Activated naive CD4-positive, alpha-beta T cell (primary cell): ENCODE measurements around the gene PSD2.
A peak's percentile ranks its signal among the peaks of the same experiment; 100 is the strongest.

ENCODE experiments used
- DNase-seq, 4 experiments: peaks; one replicate each; lab custom pipeline; 2025; lab: John Stamatoyannopoulos, UW

PSD2 gene

DNA sequence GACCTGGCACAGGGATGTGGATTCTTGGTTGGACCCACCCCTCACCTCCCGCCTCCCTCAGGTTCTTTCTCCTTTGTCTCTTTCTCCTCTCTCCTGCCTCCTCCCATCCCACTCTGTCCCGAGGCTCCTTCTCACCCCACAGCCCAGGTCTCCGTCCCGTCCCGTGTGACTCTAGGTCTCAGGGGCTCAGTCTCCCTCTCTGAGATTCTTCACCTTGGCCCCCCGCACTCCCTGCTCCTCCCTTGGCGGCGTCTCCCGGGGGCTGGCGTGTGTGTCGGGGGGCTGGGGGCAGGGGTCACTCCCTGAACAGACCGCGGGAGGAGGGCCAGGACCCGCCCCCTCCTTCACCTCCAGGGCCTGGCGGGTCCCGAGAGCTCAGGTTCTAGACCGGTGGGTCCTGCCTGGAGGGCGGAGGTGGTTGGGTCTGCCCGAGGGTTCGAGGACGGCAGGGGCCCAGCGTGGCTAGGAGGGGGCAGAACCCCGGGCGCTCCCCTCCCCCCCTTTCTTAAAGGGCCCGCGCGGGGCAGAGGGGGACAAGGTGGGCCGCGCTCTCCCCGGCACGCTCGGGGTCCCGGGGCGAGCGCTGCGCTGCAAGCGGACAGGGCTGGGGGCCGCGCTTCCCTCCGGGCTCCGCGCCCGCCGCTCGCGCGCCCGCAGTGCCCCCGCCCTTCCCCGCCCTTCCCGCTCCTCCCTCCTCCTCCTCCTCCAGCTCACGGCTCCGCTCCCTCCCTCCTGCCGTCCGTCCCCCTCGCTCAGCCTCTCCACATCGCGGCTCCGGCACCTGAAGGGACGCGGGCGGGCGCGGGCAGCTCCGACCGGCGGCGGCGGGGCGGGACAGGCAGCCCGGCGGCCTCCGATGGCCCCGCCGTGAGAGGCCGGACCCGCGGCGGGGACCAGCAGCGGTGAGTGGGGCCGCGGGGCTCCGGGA, at the start of gene PSD2:
Gene PSD2, plus strand, starts transcription at position 735 of the 928 bp plus-strand sequence. CDS start 13,633 bp downstream, outside the sequence.
- peak in 1 of 4 experiments; percentile 8 for DNase-seq

DNA sequence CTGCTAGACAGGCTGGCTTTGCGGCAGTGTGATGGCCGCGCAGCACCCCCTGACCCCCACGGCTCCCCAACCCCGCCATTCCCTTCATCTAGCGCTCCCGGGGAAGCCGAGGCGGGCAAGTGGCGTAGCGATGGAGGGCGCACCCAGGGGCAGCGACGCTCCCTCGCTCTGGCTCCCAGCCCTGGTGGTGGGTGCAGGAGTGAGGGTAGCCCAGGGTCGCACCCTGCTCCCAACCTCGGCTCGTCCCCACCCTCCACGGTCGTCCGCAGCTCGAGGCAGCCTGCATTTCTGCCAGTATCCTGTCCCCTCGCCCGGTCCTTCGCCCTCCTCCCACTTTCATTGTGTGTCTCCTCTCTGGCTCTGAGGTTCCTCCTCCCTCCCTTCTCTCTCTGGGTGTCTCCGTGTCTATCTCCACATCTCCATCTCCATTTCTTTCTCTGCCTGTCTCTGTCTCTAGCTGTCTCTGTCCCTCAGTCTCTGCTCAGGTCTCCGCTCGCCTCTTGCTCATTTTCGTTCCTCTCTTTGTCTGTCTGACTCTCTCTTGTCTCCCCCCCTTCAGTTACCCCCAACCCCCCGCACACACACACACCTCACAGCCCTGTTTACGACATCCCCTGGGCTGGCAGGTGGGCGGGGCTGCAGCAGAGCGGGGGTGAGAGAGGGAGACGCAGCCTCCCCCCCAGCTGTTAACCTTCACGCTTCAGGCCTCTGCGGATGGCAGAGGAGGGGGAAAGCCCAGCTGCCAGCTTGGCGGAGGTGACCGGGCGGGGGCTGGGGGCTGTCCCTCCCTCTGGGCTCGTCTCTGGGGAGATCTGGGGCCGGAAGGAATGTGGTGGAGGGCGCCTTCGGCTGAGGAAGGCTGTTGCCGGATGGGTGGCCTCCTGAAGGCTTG, 48.7 kb upstream of the PSD2 start:
- DNase-seq = peak; percentile 26 to 44 (median 32)

DNA sequence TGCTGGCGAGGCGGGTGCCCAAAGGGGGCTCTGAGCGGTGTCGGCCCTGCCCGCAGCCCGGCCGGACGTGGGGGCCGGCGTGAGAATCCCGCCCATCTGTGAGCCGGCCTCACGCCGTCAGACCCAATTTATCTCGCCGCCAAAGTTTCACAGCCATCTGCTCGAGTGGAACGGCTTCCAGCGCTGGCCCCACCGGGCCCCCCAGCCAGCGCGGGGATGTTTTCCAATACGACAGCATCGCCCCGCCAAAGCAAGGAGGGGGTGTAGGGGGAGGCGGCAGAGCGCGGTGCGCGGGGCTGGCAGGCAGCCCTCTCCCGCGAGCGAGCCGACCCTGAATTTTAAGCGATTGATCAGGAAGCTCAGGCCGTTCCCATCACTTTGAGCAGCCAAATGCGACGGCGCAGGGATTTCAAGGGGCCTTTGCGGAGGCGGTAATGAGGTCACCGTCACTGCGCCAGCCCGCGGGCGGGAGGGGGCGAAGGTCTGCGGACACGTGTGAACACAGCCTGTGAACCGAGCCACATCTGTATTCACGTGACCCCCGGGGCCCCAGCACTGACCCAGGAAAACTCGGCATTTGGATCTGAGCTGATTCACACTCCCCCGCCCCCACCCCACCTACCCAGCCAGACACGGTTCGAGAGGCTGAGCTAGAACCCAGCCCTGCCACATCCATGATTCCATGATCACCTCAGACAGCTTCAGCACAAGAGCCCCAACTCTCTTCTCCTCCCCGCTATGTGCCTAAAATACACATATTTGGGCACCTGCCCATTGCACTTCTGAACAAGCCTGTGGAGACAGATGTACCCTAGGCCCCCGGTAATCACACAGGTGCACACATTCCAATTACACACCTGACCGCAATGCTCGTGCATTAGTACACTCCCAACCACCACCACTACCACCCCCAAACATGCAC, 47.8 kb upstream of the PSD2 start:
- peak in 2 of 4 experiments; percentile 7 to 33 for DNase-seq

DNA sequence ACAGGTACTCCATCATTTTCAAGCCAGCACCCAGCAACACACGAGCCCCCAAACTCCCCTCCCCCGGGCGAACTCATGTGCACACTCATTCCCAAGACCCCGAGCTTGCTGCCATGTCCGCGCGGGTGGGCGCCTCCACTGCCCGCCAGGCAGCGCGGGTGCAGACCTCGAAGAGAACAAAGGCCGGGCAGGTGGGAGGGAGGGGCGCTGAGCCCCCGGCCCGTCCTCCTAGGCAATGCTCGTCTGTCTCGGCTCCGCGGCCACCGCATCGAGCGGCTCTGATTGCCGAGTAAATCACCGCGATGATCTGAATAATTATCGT, 47.1 kb upstream of the PSD2 start:
- no peak for DNase-seq

DNA sequence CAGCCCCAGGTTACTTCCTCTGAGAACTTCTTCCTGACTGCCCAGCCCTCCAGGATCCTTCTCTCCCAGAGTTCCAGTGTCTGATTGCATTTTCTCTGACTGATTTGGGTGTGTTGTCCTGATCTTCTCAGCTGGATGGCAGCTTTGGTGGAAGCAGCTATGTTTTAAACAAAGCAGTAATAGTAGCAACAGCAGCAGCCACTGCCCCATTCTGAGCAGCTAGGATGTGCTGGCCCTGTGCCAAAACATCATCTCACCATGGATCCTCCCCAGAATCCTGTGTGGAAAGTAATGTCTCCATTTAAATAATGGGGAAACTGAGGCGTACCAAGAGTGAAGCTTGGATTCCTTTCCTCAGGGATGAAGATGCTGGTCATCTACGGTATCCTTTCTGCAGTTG, 46.4 kb upstream of the PSD2 start:
- no peak for DNase-seq

DNA sequence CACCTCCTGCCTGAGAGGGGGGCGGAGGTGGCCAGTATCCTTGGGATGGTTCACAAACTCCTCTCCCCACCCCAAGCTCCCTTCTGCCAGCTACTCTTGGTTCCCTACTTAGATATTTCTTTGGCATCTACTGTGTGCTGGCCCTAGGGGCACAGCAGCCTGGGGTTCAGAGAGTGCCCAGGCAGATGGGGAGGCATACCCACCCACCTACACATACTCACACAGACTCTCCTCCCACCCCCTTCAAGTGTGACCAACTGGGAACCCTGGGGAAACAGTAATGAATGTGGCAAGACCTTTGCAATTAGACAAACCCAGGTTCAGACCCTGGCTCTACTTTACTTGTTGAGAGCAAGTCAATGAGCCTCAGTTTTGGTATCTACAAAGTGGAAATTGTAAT, 44.4 kb upstream of the PSD2 start:
- DNase-seq = no peak

DNA sequence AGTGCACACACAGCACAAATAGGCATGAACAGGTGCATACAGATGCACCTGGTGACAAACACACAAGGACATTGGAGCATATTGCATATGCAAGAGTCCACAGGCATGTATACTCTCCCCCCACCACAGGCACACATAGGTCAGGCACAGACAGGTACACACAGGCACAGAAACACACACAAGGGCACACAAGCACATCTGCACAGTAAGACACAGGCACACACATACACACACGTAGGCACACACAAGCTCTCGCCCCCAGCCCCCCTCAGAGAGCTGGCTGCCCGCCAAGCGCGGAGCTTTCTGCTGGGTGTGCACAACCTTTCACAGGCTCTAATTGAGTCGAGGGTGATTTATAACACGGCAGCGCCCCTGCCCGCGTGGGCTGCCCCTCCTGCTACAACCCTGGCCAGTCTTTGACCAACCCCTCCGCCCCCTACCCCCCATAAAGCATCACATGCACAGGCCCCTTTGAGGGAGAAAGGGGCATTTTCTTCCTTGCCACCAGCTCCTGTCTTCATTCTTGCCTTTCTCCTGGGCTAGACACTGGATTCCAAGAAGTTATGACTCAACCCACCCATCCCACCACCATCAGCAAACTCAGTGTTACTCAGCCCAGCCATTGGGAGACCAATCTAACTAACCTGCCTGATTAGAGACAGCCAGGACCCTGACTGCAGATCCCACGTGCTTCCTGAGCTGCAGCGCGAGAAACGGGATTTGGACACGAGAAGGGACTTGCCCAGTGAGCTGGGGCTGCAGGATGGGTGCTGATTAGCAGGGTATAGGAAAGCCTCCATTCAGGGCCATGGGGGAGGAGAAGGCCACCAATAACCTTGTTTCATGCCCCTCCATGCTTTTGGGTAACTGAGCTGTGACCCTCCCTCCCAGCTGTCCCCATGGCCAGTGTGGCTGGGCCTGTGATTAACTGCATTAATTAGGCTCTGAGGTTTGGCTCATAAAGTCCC, 42.8 kb upstream of the PSD2 start:
- no peak for DNase-seq

DNA sequence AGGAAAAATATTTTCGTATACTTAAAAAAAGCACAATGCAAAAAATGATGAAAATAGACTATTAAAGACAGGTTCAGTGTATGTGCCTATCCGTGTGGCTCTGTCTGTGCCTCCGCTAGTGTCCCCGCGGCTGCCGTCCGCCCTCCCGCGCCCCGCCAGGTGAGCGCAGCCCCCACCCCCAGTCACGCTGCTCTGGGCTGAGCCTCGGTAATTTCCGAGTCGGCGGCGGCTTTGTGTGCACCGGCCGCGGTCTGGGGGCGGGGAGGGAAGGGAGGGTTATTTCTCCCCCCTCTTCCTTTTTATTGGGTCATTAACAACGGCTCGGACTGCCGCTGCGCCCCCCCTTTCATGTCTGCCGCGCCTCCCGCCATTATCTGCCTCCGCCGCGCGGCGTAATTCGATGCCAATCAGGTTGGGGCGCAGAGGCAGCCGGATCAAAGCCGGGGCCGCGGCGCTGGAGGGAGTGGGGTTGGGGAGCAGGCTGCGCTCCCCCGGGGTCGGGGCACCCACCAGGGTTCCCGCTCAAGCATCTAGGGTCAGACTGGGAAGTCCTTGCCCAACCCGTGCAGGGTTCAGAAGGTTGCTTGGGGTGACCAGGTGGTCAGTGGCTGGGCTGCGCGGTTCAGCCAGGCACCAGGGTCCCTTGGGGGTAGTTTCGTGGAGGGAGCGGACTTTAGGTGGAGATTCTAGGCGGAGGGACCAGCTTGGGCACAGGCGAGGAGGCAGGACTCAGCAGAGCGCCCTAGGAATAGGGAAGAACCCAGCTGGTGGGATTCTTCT, 39.5 kb upstream of the PSD2 start:
- no peak for DNase-seq

DNA sequence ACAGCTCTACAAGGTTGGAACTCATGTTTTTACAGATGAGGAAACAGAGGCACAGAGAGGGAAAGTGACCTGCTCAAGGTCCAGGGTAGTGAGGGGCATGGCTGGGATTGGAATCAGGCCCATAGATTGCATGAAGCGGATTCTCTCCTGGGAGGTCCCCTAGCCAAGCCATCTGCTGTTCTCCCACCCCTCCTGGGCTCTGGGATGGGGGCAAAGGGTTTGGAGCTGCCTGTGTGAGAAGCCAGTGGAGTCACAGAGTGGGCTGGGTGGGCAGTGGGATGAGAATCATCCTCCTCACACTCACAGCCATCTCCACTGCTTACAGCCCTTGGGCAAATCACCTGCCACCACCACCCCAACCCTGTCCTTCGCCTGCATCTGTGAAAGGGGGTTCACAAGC, 38.6 kb upstream of the PSD2 start:
- DNase-seq = no peak

DNA sequence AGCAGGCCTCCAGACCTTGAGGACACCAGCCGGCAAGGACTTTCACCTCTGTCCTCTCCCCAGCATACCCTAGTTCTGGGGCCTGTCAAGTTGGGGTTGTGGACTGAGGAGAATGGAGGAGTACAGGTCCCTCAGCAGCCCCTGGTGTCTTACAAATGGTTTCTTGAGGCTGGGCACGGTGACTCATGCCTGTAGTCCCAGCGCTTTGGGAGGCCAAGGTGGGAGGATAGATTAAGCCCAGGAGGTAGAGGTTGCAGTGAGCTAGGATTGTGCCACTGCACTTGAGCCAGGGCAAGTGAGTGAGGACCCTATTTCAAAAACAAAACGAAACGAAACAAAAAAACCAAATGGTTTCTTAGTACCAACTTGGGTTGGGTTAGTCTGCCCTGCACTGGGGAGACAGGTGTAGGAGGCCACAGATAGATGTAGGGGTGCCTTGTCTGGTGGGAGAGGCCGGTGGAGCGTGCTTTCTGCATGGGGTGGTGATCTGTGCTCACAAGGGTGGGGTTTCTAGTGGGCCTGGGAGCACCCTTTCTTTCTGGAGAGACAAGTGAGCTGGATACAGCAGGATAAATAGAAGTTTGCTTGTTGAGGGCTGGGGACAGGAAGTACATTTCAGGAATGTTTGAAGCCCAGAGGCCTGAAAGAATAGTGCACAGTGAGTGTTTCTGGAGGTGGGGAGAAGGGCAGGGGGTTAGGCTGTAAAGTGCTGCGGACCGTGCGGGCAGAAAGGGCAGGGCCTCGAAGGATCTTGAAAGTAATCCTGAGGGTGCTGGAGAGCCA, 37.7 kb upstream of the PSD2 start:
- DNase-seq = no peak

DNA sequence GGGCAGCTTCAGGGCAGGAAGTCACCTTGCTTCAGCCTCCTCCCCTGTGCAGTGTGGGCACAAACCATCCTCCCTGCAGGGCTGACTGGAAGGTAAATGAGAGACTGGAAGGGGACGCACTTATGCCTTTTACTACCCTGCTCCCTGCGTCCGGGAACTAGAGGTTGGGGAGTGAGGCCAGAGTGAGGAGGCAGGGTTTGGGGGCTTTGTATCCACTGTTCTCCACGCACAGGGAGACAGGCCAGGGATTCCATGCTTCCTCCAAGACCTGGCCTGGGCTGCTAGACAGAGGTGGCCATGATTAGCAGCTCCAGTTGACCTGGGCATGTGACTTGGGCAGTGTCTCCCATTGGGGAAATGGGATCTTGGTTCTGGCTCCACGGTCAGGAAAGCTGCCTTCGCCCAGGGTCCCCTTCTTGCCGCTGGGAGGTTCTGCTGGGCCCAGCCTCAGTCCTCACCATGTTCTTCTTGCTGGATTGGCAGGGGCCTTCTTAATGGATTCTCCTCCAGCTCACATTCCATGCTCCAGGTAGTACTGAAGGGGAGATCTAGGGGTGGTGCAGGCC, 37.0 kb upstream of the PSD2 start:
- no peak for DNase-seq

DNA sequence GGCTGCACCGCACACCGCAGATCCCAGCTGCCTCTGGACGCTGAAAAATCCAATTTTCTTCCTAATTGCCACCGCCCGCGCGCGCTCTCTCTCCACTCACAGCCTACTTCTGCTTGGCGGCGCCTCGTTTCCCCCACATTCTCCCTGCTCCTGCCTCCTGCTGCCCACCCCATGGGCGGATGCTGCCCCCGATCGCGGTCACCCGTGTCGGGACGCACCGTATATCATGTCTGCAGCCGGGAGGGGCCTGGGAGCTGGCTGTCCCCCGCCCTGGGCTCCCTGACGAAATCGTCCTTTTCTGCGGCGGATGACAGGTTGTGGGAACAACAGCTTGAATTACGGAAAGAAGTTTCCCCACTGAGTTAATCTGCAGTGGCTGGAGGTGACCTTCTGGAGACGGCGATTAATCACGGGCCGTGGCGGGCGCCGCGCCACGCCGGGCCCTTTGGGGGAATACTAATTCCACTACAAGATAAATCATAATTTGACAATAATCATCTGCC, 36.3 kb upstream of the PSD2 start:
- no peak for DNase-seq

DNA sequence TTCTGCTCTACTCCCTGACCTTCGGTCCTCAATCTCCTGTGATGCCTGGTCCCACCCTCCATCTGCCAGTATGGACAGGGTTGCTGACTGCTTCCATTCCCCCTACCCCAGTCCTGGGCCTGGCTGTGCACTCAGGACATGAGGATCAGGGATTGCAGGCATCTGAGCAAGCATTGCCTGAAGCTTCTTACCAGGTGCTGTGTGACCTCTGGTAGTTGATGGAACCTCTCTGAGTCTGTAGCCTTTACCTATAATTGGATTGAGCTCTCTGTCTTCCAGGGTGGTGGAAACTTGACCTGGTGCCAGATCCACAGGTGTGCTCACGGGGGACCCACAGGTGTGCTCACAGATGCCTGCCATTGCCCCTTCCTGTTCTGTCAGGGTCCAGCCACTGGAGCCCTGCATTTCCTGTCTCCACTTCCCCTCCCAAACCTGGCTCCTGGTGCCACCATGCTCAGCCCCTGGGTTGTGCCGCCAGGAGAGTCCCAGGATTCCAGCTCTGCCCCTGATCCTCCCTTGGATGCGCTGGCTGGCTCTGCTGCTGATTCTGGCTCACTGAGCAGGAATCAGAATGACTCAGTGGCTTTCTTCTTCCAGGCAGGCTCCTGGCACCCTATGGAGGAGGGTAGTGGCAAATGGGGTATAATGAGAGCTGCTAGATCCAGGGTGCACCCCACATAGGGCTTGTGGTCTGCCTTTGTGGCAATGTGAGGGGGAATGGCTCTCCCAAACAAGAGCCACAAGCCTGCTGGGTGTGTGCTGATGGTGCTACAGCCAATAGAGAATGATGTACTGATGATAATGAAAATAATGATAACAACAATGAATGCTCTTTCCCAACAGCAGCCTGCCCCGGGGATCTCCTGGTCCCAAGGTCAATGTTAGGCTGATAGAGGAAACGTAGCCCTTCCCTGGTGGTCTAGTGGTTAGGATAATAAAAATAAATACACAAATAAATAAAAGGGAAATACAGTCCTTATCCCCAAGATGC, 35.2 kb upstream of the PSD2 start:
- DNase-seq = no peak

DNA sequence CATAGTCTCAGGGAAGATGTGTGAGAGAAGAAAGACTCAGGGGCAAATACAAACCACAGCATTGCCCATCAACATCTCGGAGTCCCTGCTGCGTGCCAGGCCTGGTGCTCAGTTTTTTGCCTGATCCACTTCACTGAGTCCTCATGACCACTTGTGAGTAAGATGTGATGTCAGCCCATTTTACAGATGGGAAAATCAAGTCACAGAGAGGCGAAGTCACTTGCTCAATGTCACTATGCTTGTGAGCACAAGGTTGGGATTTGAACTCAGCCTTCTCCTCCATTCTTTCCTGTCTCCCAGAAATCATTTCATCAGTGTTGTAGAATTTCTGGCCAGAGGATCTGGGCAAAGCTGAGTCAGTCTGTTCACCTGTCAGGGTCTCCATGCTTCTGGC, 34.6 kb upstream of the PSD2 start:
- DNase-seq = no peak

DNA sequence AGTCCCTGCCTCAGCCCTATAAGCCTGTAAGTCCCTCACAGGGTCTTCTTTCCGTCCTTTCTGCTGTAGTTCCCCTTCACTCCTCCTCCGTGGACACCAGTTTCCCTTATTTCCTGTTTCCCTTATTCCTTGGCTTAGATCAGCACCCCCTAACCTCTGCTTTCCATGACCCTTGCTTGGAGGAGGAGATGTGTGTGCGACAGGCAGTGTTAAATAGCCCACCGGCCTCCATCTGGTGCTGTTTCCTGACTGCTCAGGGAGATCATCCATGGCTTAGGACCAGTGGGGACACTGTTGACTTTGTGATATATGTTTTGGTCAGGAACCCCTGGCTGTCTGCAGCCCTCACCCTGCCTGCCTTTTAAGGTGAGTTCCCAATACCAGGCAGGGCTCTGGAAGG, 34.1 kb upstream of the PSD2 start:
- no peak for DNase-seq

DNA sequence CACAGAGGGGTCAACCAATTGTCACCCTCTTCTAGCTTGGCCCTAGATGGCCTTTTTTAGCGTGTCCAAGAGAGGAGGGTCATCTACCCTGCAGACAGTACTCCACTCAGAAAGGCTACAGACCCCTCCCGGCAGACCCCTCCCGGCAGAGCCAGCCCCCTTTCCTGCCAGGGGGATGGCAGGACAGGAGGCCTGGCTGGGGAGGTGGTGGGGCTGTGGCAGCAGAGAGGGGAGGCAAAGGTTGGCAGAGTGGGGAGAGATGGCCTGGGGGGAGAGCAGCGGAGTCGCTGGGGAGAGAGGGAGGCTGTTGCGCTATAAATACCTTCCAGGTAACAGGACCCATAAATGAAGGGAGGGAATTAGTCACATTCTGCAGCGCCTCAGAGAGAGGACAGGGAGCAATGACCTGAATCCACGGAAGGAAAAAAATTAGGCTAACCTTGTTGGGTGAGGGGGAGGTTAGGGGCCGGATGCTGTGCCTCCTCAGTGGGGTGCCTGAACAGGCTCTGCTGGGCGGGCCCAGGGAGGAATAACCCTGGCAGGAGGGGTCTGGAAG, 32.9 kb upstream of the PSD2 start:
- no peak for DNase-seq
